HG03354 (cell line): ENCODE data around the gene TFAP2C.

Source experiments
- ATAC-seq: cut with Tn5 transposase; IDR thresholded peaks from one replicate; pipeline ENCODE4 v1.9.1; 2021; ENCODE audit warnings: mild to moderate bottlenecking; ENCODE audit not compliant: unreplicated experiment, poor library complexity, severe bottlenecking

TFAP2C gene

GRCh38 chr20:56628873-56629463 lies at the start of gene TFAP2C:
TSS of gene TFAP2C (plus strand) at chr20:56629306. CDS start at chr20:56629545, 239 bp downstream.
- no peak for ATAC-seq

GRCh38 chr20:56580226-56580625 lies 48.9 kb upstream of the TFAP2C start:
- no peak for ATAC-seq

- ATAC-seq = no peak
Observed at GRCh38 chr20:56581701-56582100, 47.4 kb upstream of the TFAP2C start.

DNA sequence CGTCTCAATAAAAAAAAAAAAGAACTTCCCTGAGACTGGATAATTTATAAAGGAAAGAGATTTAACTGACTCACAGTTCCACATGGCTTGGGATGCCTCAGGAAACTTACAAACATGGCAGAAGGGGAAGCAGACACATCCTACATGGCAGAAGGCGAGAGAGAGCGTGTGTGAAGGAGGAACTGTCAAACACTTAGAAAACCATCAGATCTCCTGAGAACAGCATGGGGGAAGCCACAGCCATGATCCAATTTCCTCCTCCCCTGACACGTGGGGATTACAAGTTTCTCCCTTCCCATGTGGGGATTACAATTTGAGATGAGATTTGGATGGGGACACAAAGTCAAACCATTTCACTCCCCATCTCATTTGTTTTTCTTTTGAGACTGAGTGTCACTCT lies 46.6 kb upstream of the TFAP2C start:
- ATAC-seq = no peak

- no peak for ATAC-seq
Observed at GRCh38 chr20:56584916-56585315, 44.2 kb upstream of the TFAP2C start.

DNA sequence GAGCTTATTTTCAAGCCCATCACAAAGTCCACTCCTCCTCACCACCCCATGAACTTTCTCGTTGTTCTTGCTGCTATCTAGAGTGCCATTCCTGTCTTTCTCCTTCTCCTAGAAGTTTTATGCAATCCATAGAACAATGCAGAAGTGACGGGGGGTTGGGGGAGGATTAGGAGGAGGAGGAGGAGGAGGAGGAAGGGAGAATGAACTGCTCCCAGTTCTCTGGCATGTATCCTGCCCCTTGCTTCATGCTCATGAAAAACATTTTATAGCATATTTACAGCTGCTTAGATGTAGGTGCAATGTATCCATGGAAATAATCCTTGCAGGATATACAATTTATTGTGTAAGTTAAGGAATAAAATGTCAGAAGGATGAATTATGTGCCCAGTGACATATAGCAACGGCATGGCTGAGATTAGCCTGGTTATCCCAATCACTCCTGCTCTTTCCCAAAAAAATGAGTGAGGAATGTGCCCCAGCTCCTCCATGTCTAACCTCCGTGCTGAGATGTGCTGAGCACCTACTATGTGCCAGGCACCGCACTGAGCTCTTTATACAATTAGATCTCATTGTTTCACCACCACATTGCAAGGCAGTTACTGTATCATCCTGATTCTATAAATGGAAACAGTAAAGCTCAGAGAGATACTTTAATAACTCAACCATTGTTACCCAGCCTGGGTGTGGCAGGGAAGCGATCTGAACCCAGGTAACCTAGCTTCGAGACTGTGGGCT lies 41.6 kb upstream of the TFAP2C start:
- no peak for ATAC-seq

DNA sequence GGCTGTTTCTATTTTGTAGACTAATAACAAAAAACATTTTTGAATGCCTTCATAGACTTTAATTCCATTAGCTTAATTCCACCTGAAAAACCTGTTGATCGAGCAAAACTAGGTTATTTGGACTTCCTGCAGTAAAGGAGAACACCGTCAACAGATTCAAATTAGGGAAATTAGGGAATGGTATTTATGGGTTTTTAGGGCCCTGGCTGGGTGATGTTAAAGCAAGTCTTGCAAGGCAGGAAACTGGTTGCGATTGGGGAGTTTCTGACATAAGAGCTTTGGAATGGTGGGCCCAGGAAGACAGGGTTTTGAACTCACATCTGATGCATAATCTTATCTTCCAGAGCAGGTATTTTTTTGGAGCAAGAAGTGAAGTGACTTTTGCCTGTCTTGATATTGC lies 40.1 kb upstream of the TFAP2C start:
- no peak for ATAC-seq

DNA sequence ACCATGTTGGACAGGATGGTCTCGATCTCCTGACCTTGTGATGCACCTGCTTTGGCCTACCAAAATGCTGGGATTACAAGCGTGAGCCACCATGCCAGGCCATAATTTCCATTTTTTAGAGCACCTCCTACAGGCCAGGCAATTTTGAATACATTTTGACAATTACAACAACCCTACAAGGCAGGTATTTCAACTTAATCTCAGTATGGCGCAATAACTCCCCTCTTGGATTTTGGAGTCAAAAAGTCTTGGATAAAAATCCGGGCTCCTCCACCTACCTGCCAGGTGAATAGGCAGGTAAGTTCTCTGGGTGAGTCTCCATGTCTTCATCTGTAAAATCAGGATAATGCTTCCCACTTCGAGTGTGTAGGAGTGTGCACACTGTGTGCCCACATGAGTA lies 39.5 kb upstream of the TFAP2C start:
- no peak for ATAC-seq

GRCh38 chr20:56590888-56591287 lies 38.2 kb upstream of the TFAP2C start:
- no peak for ATAC-seq

DNA sequence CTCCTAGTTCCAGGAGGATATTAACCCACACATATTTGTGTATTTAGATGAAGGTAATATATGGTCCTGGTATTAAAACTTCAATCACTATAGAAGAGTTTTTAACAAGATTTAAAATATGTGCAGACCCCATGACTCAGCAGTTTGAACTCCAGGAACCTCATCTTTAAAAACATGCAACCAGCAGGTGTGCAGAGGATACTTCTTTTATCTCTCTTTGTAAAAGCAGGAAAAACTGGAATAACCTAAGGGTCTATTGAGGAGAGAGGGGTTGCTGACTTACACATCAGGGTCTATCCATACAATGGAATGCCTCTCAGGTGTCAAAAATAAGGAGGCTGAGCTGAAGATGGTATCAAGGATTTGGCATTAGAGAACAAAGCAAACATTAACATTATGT lies 36.9 kb upstream of the TFAP2C start:
- no peak for ATAC-seq

- no peak for ATAC-seq
Observed at GRCh38 chr20:56592817-56593216, 36.3 kb upstream of the TFAP2C start.

- ATAC-seq = no peak
Observed at GRCh38 chr20:56595746-56596475, 33.2 kb upstream of the TFAP2C start.

DNA sequence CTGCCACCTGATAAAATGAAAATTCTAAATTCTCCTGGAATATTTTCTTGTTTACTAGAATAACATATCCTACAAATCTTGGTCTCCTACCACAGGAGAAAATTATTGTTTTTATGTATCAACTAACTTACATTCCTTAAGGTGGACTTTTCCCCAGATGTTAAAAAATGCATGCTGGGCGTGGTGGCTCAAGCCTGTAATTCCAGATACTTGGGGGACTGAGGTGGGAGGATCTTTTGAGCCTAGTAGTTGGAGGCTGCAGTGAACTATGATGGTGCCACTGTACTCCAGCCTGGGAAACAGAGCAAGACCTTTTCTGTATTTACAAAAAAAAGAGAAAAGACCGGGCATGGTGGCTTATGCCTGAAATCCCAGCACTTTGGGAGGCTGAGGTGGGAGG lies 27.9 kb upstream of the TFAP2C start:
- no peak for ATAC-seq

GRCh38 chr20:56604673-56605072 lies 24.4 kb upstream of the TFAP2C start:
- ATAC-seq = no peak

- no peak for ATAC-seq
Observed at GRCh38 chr20:56605261-56605996, 23.7 kb upstream of the TFAP2C start.

DNA sequence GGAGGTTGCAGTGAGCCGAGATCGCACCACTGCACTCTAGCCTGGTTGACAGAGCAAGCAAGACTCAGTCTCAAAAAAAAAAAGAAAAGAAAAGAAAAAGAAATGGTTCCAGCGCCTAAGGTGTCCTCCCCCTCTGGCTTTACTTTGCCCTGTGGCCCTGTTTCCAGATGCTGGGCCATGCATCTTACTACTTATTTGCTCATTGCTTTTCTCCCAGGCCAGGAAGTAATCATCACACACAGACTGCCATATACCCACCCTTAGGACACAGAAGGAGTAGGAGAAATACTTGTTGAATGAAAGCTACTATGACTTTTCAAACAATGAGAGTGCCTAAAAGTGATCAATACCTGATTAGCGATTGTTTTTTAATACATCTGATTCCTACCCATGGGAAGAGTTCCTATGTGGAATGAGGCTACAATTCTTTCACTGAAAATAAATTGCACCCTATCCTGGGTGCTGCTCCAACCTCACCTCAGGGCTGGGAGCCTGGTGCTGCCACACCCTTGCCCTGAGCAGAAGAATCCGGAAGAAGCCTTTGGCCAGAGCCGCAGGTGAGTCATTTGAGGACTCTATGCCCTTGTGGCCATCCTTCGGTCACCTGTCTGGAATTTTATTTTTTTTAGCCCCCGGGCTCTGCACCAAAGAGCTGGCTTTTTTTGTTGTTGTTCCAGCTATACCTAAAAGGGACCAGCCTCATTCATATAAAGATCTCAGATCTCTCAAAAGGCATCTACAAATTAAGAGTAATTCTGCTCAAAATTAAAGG lies 22.7 kb upstream of the TFAP2C start:
- no peak for ATAC-seq

DNA sequence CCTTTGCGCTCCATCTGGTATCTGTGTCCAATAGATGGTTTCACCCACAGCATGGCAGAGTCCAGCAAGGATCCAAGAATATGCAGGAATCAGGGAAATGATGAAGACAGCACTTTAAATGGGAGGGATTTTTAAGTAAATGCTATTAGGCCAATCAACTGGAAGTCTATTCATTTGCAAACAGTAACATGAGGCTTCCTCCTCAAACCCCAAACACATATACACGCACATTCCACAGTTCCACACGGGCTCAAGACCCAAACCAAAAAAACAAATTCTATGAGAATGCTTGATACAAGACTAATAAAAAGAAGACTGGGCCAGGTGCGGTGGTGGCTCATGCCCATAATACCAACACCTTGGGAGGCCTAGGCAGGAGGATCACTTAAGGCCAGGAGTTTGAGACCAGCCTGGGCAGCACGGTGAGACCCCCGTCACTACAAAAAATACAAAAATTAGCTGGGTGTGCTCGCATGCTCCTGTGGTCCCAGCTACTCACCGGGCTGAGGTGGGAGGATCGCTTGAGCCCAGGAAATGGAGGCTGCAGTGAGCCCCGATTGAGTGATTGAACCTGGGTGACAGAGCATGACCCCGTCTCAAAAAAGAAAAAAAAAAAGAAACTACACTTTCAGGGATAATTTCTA lies 21.9 kb upstream of the TFAP2C start:
- ATAC-seq = no peak

GRCh38 chr20:56608376-56608775 lies 20.7 kb upstream of the TFAP2C start:
- ATAC-seq = no peak

- ATAC-seq = no peak
Observed at GRCh38 chr20:56609321-56609720, 19.8 kb upstream of the TFAP2C start.
